ENCODE data around the gene SREK1IP1. TPM values are rescaled to one million over a fixed set of nuclear protein-coding genes. Genes with fewer than 3 reads are reported as not detected.

SREK1IP1 gene
- polyA plus RNA-seq (2013, experiment 1 of 2) = 51.4 TPM
- polyA plus RNA-seq (2013, experiment 2 of 2) = 51.4 TPM

GRCh38 chr5:64768358-64769312, at the start of gene SREK1IP1, which contains the start of gene CWC27:
SREK1IP1 (minus strand) TSS chr5:64768691; CDS start chr5:64768517, 174 bp downstream.
CWC27 (plus strand) TSS chr5:64768930; CDS start chr5:64769147, 217 bp downstream.
- Histone ChIP-seq H2BK120ac (ENCODE audit: low read depth, low read length) (peak within 1 kb of the TSS; percentile 61), H3K4ac (ENCODE audit: low read depth, low read length) (peak within 1 kb of the TSS; percentile 95), H3K4me1 (ENCODE audit: control insufficient read depth, low read depth, low read length) (peaks cover 19% of the 10 kb centered on the region), H3K27me3 (ENCODE audit: insufficient read depth, low read length, poor library complexity) (no peaks in the 10 kb centered on the region), H3K18ac (ENCODE audit: low read length) (peak within 1 kb of the TSS; percentile 92), H2BK15ac (replicated peaks; ENCODE audit: low read depth) (no peak within 1 kb of the TSS), H3K4me2 (ENCODE audit: low read length) (peak within 1 kb of the TSS; percentile 86), H3K27ac (ENCODE audit: low read depth, low read length) (peak within 1 kb of the TSS; percentile 95), H3K56ac (ENCODE audit: low read length) (peak within 1 kb of the TSS; percentile 99), H2AK5ac (ENCODE audit: low read length) (peak within 1 kb of the TSS; percentile 98), H3K23ac (ENCODE audit: low read length) (peak within 1 kb of the TSS; percentile 97), H3K9ac (ENCODE audit: low read length) (peak within 1 kb of the TSS; percentile 99), H3K36me3 (ENCODE audit: control insufficient read depth, insufficient read depth, low read length) (no peaks in the 10 kb centered on the region), H3K4me3 (ENCODE audit: low read length) (peak within 1 kb of the TSS; percentile 99), H3K79me2 (ENCODE audit: control insufficient read depth, insufficient read depth, low read length) (peaks cover 66% of the 10 kb centered on the region), H3K79me1 (ENCODE audit: low read length) (peaks cover 23% of the 10 kb centered on the region), H4K8ac (ENCODE audit: low read depth, low read length) (peak within 1 kb of the TSS; percentile 65), H4K5ac (ENCODE audit: low read length) (peak within 1 kb of the TSS; percentile 92), H2BK5ac (ENCODE audit: low read length) (peak within 1 kb of the TSS; percentile 96)
- peak; percentile 96 for DNase-seq
- whole genome bisulfite sequencing (ENCODE audit: extremely low coverage, insufficient coverage, low lambda C conversion rate) = no CpG with 5 or more reads among the region's 48 CpGs

- no peaks in the 10 kb centered on the region for H3K27me3 ChIP-seq (ENCODE audit: insufficient read depth, low read length, poor library complexity)
- H3K4me3 ChIP-seq (ENCODE audit: low read length) = no peak overlapping the region
- H3K4me1 ChIP-seq (ENCODE audit: control insufficient read depth, low read depth, low read length) = no peaks in the 10 kb centered on the region
- no peak overlapping the region for H3K9ac ChIP-seq (ENCODE audit: low read length)
- H3K79me1 ChIP-seq (ENCODE audit: low read length) = no peaks in the 10 kb centered on the region
- H3K4me2 ChIP-seq (ENCODE audit: low read length) = no peak overlapping the region
- H4K5ac ChIP-seq (ENCODE audit: low read length) = no peak overlapping the region
- no CpG with 5 or more reads among the region's 3 CpGs for WGBS (ENCODE audit: extremely low coverage, insufficient coverage, low lambda C conversion rate)
- no peak overlapping the region for H3K18ac ChIP-seq (ENCODE audit: low read length)
- no peaks in the 10 kb centered on the region for H3K36me3 ChIP-seq (ENCODE audit: control insufficient read depth, insufficient read depth, low read length)
- H2BK120ac ChIP-seq (ENCODE audit: low read depth, low read length) = no peak overlapping the region
- H3K27ac ChIP-seq (ENCODE audit: low read depth, low read length) = no peak overlapping the region
- H4K8ac ChIP-seq (ENCODE audit: low read depth, low read length) = no peak overlapping the region
- H2AK5ac ChIP-seq (ENCODE audit: low read length) = no peak overlapping the region
- H2BK5ac ChIP-seq (ENCODE audit: low read length) = no peak overlapping the region
- no peak overlapping the region for H3K56ac ChIP-seq (ENCODE audit: low read length)
- H3K4ac ChIP-seq (ENCODE audit: low read depth, low read length) = no peak overlapping the region
- H2BK15ac ChIP-seq (replicated peaks; ENCODE audit: low read depth) = no peak overlapping the region
- H3K23ac ChIP-seq (ENCODE audit: low read length) = no peak overlapping the region
- no peak for DNase-seq
- no peaks in the 10 kb centered on the region for H3K79me2 ChIP-seq (ENCODE audit: control insufficient read depth, insufficient read depth, low read length)
These were observed 49.8 kb upstream of the SREK1IP1 start for GRCh38 chr5:64818245-64818644.

GRCh38 chr5:64814073-64814472, 45.6 kb upstream of the SREK1IP1 start:
- Histone ChIP-seq H3K4me3 (ENCODE audit: low read length) (no peak overlapping the region), H4K8ac (ENCODE audit: low read depth, low read length) (peak overlapping the region; percentile 39), H3K23ac (ENCODE audit: low read length) (no peak overlapping the region), H3K56ac (ENCODE audit: low read length) (no peak overlapping the region), H3K18ac (ENCODE audit: low read length) (no peak overlapping the region), H2BK5ac (ENCODE audit: low read length) (no peak overlapping the region), H3K4me2 (ENCODE audit: low read length) (no peak overlapping the region), H3K27ac (ENCODE audit: low read depth, low read length) (no peak overlapping the region), H2AK5ac (ENCODE audit: low read length) (no peak overlapping the region), H2BK15ac (replicated peaks; ENCODE audit: low read depth) (no peak overlapping the region), H3K36me3 (ENCODE audit: control insufficient read depth, insufficient read depth, low read length) (no peaks in the 10 kb centered on the region), H3K4me1 (ENCODE audit: control insufficient read depth, low read depth, low read length) (no peaks in the 10 kb centered on the region), H3K9ac (ENCODE audit: low read length) (no peak overlapping the region), H4K5ac (ENCODE audit: low read length) (no peak overlapping the region), H2BK120ac (ENCODE audit: low read depth, low read length) (no peak overlapping the region), H3K27me3 (ENCODE audit: insufficient read depth, low read length, poor library complexity) (no peaks in the 10 kb centered on the region), H3K79me2 (ENCODE audit: control insufficient read depth, insufficient read depth, low read length) (no peaks in the 10 kb centered on the region), H3K4ac (ENCODE audit: low read depth, low read length) (no peak overlapping the region), H3K79me1 (ENCODE audit: low read length) (no peaks in the 10 kb centered on the region)
- no CpG with 5 or more reads among the region's 2 CpGs for WGBS (ENCODE audit: extremely low coverage, insufficient coverage, low lambda C conversion rate)
- DNase-seq = no peak

- Histone ChIP-seq H3K23ac (ENCODE audit: low read length) (no peak overlapping the region), H3K79me2 (ENCODE audit: control insufficient read depth, insufficient read depth, low read length) (no peaks in the 10 kb centered on the region), H3K27me3 (ENCODE audit: insufficient read depth, low read length, poor library complexity) (no peaks in the 10 kb centered on the region), H3K79me1 (ENCODE audit: low read length) (no peaks in the 10 kb centered on the region), H3K27ac (ENCODE audit: low read depth, low read length) (no peak overlapping the region), H2BK5ac (ENCODE audit: low read length) (no peak overlapping the region), H3K56ac (ENCODE audit: low read length) (no peak overlapping the region), H3K36me3 (ENCODE audit: control insufficient read depth, insufficient read depth, low read length) (no peaks in the 10 kb centered on the region), H2AK5ac (ENCODE audit: low read length) (no peak overlapping the region), H4K8ac (ENCODE audit: low read depth, low read length) (no peak overlapping the region), H2BK120ac (ENCODE audit: low read depth, low read length) (no peak overlapping the region), H3K4me2 (ENCODE audit: low read length) (no peak overlapping the region), H2BK15ac (replicated peaks; ENCODE audit: low read depth) (no peak overlapping the region), H4K5ac (ENCODE audit: low read length) (no peak overlapping the region), H3K4me1 (ENCODE audit: control insufficient read depth, low read depth, low read length) (no peaks in the 10 kb centered on the region), H3K4ac (ENCODE audit: low read depth, low read length) (no peak overlapping the region), H3K18ac (ENCODE audit: low read length) (no peak overlapping the region), H3K9ac (ENCODE audit: low read length) (no peak overlapping the region), H3K4me3 (ENCODE audit: low read length) (no peak overlapping the region)
- no CpG with 5 or more reads among the region's 1 CpG for WGBS (ENCODE audit: extremely low coverage, insufficient coverage, low lambda C conversion rate)
- DNase-seq = peak; percentile 64
These were observed 42.7 kb upstream of the SREK1IP1 start for GRCh38 chr5:64811050-64811640.

- no peak overlapping the region for H4K8ac ChIP-seq (ENCODE audit: low read depth, low read length)
- no peaks in the 10 kb centered on the region for H3K27me3 ChIP-seq (ENCODE audit: insufficient read depth, low read length, poor library complexity)
- no peak overlapping the region for H4K5ac ChIP-seq (ENCODE audit: low read length)
- no peak for DNase-seq
- H3K27ac ChIP-seq (ENCODE audit: low read depth, low read length) = no peak overlapping the region
- H3K18ac ChIP-seq (ENCODE audit: low read length) = no peak overlapping the region
- H3K36me3 ChIP-seq (ENCODE audit: control insufficient read depth, insufficient read depth, low read length) = no peaks in the 10 kb centered on the region
- no peak overlapping the region for H3K4me3 ChIP-seq (ENCODE audit: low read length)
- H2BK120ac ChIP-seq (ENCODE audit: low read depth, low read length) = no peak overlapping the region
- no peak overlapping the region for H2BK15ac ChIP-seq (replicated peaks; ENCODE audit: low read depth)
- no peaks in the 10 kb centered on the region for H3K79me1 ChIP-seq (ENCODE audit: low read length)
- H3K23ac ChIP-seq (ENCODE audit: low read length) = no peak overlapping the region
- H3K4me2 ChIP-seq (ENCODE audit: low read length) = no peak overlapping the region
- H3K79me2 ChIP-seq (ENCODE audit: control insufficient read depth, insufficient read depth, low read length) = no peaks in the 10 kb centered on the region
- no peak overlapping the region for H3K9ac ChIP-seq (ENCODE audit: low read length)
- H2BK5ac ChIP-seq (ENCODE audit: low read length) = no peak overlapping the region
- H3K56ac ChIP-seq (ENCODE audit: low read length) = no peak overlapping the region
- H2AK5ac ChIP-seq (ENCODE audit: low read length) = no peak overlapping the region
- WGBS (ENCODE audit: extremely low coverage, insufficient coverage, low lambda C conversion rate) = 100% methylated on average over 2 of the region's 5 CpGs
- no peak overlapping the region for H3K4ac ChIP-seq (ENCODE audit: low read depth, low read length)
- H3K4me1 ChIP-seq (ENCODE audit: control insufficient read depth, low read depth, low read length) = no peaks in the 10 kb centered on the region
These were observed 39.0 kb upstream of the SREK1IP1 start for GRCh38 chr5:64807520-64807919.

Data from mesendoderm (in vitro differentiated cells).